Cardiac fibroblast (primary cell): Measurements from ENCODE around the gene LETM1.
A peak's percentile ranks its signal among the peaks of the same experiment; 100 is the strongest.

Source experiments
- DNase-seq, 2 donors: peaks; one replicate each; pipeline versions ENCODE4 v3.0.0 to v3.0.0-alpha.2; 2010; ENCODE audit warnings: low read depth in 2 of 2
- H3K4me3 ChIP-seq, 2 donors: replicated peaks in 1 of 2; 1 replicate in 1 of 2; 2 replicates in 1 of 2; pipeline ENCODE4 v1.5.1; 2011; ENCODE audit warnings: low read depth in 2 of 2, low read length in 2 of 2, mild to moderate bottlenecking in 2 of 2, moderate library complexity in 1 of 2
- CTCF ChIP-seq: IDR thresholded peaks from one replicate; pipeline ENCODE4 v1.5.1; 2011; ENCODE audit warnings: low read depth, mild to moderate bottlenecking, low read length, inconsistent platforms

LETM1 gene

GRCh38 chr4:1862961-1863296 is 7.0 kb upstream of the LETM1 start:
- H3K4me3 ChIP-seq: no peak overlapping the region
- DNase-seq: no peak
- no peak for TF ChIP-seq CTCF

GRCh38 chr4:1862055-1862911 is 6.3 kb upstream of the LETM1 start:
- no peak for DNase-seq
- peak overlapping the region in 1 of 2 donors; percentile 14 for H3K4me3 ChIP-seq
- no peak for TF ChIP-seq CTCF

DNA sequence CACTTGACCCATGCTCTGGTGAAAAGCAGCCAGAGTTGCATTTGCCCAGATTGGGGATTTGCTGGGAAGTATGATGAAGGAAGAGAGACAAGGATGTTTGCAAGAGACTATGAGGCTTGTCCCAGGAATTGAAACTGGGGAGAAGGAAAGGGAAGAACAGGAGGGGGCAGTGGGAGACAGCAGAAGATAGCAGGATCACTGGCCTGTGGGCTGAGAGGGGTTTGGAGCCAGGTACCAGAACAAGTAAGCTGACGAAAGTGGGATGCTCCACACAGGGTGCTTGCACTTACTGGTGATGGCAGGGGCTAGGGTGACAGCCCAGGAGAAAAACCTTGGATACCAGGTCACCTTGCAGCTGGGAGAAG is 3.4 kb upstream of the LETM1 start:
- no peak for TF ChIP-seq CTCF
- no peak overlapping the region for H3K4me3 ChIP-seq
- no peak for DNase-seq

DNA sequence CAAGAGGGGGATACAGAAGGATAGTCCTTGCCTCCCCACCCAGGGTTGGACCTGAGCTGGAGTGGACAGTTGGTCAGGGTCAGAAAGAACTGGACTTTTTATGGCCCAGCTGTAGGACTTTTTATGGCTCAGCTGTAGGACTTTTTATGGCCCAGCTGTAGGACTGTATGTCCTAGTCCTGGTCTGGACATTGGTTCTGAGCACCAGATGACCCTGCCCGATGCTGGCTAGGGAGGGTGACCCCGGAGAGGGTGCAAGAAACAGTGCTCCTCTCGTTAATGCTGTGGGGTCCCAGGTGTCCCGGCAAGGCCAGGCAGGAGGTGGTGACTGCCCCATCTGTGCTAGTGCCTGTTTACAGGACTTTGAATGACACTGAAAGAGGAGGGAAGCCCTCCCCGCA is 2.0 kb upstream of the LETM1 start:
- TF ChIP-seq CTCF: no peak
- H3K4me3 ChIP-seq: no peak overlapping the region
- DNase-seq: no peak

DNA sequence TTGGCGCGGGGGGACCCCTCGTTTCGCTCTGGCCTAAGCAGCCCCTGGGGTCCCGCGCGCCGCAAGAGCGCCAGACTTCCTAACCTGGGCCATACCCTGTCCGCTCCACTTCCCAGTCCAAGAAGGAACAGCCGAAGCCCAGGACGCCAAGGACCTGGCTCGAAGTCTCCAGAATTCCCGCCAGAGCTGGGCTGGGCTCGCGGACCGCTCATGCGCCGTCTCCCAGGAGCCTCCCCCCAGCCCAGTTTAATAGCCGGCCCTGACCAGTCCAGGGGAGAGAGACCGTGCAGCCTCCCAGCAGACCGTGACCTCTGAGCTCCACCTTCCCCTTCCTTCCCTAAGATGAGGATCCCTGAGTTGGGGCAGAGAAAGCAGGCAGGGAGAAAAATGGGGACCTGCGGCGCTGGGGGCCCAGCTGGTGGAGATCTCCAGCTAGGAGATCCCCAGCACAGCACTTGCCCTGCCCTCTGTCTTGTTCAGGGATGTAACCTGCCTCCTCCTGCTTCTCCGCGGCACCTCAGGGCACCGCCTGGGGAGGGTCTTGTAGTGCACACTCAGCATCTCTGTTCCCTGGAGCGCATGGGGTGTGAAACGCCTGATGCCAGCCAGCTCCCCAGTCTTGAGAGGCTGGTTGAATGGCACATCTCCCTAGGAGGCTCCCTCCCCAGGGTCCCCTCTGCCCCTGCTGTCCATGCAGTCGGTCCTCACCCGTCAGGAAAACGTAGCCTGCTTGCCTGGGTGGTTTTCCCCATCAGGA is 1.2 kb upstream of the LETM1 start:
- no peak for TF ChIP-seq CTCF
- DNase-seq: peak; percentile 19 to 41
- H3K4me3 ChIP-seq: peak overlapping the region; percentile 69 to 92

DNA sequence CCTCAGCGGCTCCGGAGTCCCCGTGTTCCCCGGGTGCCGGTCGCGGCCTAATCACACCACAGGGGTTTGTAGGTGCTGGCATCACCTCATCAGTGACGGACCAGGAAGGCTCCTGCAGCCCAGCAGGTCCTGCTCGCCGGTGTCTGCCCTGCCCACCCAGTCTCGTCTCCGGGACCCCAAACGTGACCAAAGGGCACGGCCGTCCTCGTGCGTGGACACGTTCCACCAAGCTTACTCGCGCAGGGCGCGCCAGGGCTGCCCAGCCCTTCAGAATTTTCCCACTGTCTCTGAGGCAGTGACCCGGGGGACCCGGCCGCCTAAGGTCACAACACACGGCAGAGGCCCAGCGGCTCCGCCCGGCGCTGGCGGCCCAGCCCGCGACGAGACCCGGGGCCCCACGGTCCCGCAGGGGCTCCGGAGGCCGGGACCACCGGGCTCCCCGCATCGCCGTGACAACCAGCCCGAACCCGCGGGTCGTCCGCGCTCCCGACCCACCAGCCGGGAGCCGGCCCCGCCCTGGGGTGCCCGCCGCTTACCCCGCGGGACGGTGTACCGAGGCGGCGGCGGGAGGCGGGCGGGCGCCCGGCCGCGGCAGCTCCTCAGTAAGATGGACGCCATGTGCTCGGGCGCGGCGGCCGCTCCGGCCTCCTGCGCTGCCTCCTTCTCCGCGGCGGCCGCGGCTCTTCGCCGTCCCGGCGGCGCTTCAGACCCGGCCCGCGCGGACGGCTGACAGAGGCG is 454 bp downstream of the LETM1 start:
- DNase-seq: peak in 1 of 2 donors; percentile 14
- peak overlapping the region; percentile 85 to 92 for H3K4me3 ChIP-seq
- no peak for TF ChIP-seq CTCF
